HepG2 (cell line): ENCODE data around the gene TAF8. TPM values are rescaled to one million over a fixed set of nuclear protein-coding genes. Genes with fewer than 3 reads are reported as not detected.

Source experiments
- ATAC-seq: fragments of 200-7000 bp; cut with Tn5 transposase; 3 replicates; pipeline ENCODE4 v1.9.1; 2020; ENCODE audit warnings: mild to moderate bottlenecking, moderate library complexity
- BruUV-seq: library from RNA; stranded (reverse); fragments of 400-500 nt; replicated peaks from 2 replicates; lab custom pipeline; 2021; lab: Mats Ljungman, UMichigan
- CTCF ChIA-PET: fragments of 300-600 bp; formaldehyde crosslinking; extraction: SDS; loops from one replicate; lab custom pipeline; 2021; ENCODE audit warnings: low total read pairs, inconsistent platforms, low intra/inter-chr PET ratio; lab: Yijun Ruan, JAX
- POLR2A ChIA-PET: fragments of 350-600 bp; sonication (Branson Sonifier 250); formaldehyde crosslinking; loops from one replicate; lab custom pipeline; 2020; ENCODE audit warnings: antibody characterized with exemption, inconsistent platforms; lab: Yijun Ruan, JAX
- DNase-seq: peaks from one replicate; pipeline ENCODE4 v3.0.0-alpha.2; 2015; ENCODE audit warnings: low spot score
- FAIRE-seq: peaks from 3 replicates; lab custom pipeline; 2011; peaks lifted over from hg19 to GRCh38; lab: Jason Lieb, UNC
- H2AFZ ChIP-seq: one replicate; pipeline ENCODE4 v1.6.1; 2011; ENCODE audit warnings: low read length, inconsistent platforms
- H3K27ac ChIP-seq: fragments of 300-600 bp; 3 replicates; pipeline ENCODE4 v1.8.0; 2011; ENCODE audit warnings: mixed run types, mild to moderate bottlenecking, mixed read lengths, low read length, inconsistent platforms; ENCODE audit not compliant: insufficient read depth; ENCODE audit errors: extremely low read length
- H3K27me3 ChIP-seq, 2 experiments: fragments of 200-600 bp in 1 of 2; 2 replicates in 1 of 2; 3 replicates in 1 of 2; pipeline versions ENCODE4 v1.6.0 to v1.8.0; 2011; ENCODE audit warnings: low read length in 2 of 2, mild to moderate bottlenecking in 2 of 2, moderate library complexity in 2 of 2, inconsistent platforms in 1 of 2; ENCODE audit not compliant: insufficient read depth in 2 of 2, control insufficient read depth in 1 of 2
- H3K36me3 ChIP-seq, 2 experiments: fragments of 200-600 bp in 1 of 2; replicated peaks in 1 of 2; 2 replicates in 1 of 2; 3 replicates in 1 of 2; pipeline versions ENCODE4 v1.5.1 to v1.8.0; 2011; ENCODE audit warnings: low read length in 2 of 2, inconsistent platforms in 1 of 2; ENCODE audit not compliant: insufficient read depth in 2 of 2, control insufficient read depth in 1 of 2
- H3K4me1 ChIP-seq: 2 replicates; pipeline ENCODE4 v1.5.1; 2012; ENCODE audit warnings: low read length, inconsistent platforms; ENCODE audit not compliant: insufficient read depth
- H3K4me2 ChIP-seq: 2 replicates; pipeline ENCODE4 v1.6.0; 2011; ENCODE audit warnings: low read depth, low read length, inconsistent platforms
- H3K4me3 ChIP-seq, 3 experiments: fragments of 200-600 bp in 1 of 3; sonication (generic), shearing (Covaris generic) in 1 of 3; replicated peaks in 1 of 3; 2 replicates each; pipeline ENCODE4 v1.5.1; 2011 to 2016; ENCODE audit warnings: low read length in 3 of 3, inconsistent platforms in 2 of 3, low read depth in 2 of 3, mild to moderate bottlenecking in 2 of 3, control low read depth in 1 of 3, mixed read lengths in 1 of 3; ENCODE audit not compliant: insufficient read depth in 1 of 3
- H3K79me2 ChIP-seq: one replicate; pipeline ENCODE4 v1.6.1; 2011; ENCODE audit warnings: low read length, inconsistent platforms; ENCODE audit not compliant: insufficient read depth
- H3K9ac ChIP-seq: 2 replicates; pipeline ENCODE4 v1.6.0; 2011; ENCODE audit warnings: mild to moderate bottlenecking, low read depth, low read length, inconsistent platforms; ENCODE audit not compliant: insufficient read depth
- H3K9me3 ChIP-seq: 2 replicates; pipeline ENCODE4 v1.5.1; 2012; ENCODE audit warnings: mild to moderate bottlenecking, low read length
- H4K20me1 ChIP-seq: 2 replicates; pipeline ENCODE4 v1.6.0; 2011; ENCODE audit warnings: inconsistent platforms, mild to moderate bottlenecking, low read length, moderate library complexity; ENCODE audit not compliant: insufficient read depth
- GMEB1 ChIP-seq: sonication (generic); formaldehyde crosslinking; IDR thresholded peaks from 2 replicates; pipeline ENCODE4 v1.5.1; 2020; ENCODE audit warnings: missing genetic modification reagents, mild to moderate bottlenecking, borderline replicate concordance
- RXRA ChIP-seq: sonication (generic); formaldehyde crosslinking; IDR thresholded peaks from 2 replicates; pipeline ENCODE4 v1.5.1; 2020; ENCODE audit warnings: missing genetic modification reagents
- TEAD3 ChIP-seq: optimal IDR thresholded peaks from 2 replicates; pipeline ENCODE3; 2016; ENCODE audit warnings: borderline replicate concordance
- ZFP37 ChIP-seq: sonication (generic); formaldehyde crosslinking; IDR thresholded peaks from 2 replicates; pipeline ENCODE4 v1.4.0; 2020; ENCODE audit warnings: missing genetic modification reagents, borderline replicate concordance
- ZNF24 ChIP-seq: fragments of 450-650 bp; IDR thresholded peaks from 2 replicates; pipeline ENCODE4 v1.6.1; 2017; ENCODE audit warnings: antibody characterized with exemption, mild to moderate bottlenecking
- WGBS: methylation state at CpG from one replicate; pipeline ENCODE4 v1.1.6; 2017; ENCODE audit warnings: low lambda C conversion rate; 5-methylcytosine and 5-hydroxymethylcytosine counted together
- in situ Hi-C: cut with HindIII; loops from 2 replicates; pipeline ENCODE4 v1.10.0; 2017; ENCODE audit warnings: low pct_unique_long_range_greater_than_20kb; ENCODE audit not compliant: extremely low pct_ligation_motif_present
- intact Hi-C: fragments of 100-400 bp; cut with micrococcal nuclease; formaldehyde crosslinking; loops from one replicate; pipeline ENCODE4 v1.10.0; 2022; ENCODE audit not compliant: unreplicated experiment
- polyA plus RNA-seq, 8 experiments: library from polyadenylated mRNA; depleted of rRNA in 3 of 8; stranded (reverse) in 7 of 8; unstranded in 1 of 8; fragments of >200 nt; fragmentation: Illumina TruSeq in 4 of 8; extraction: Trizol in 4 of 8; gene quantifications; 2 replicates each; pipeline versions ENCODE4 v1.2.1 to v1.2.3, GENCODE V29; 2011 to 2016; ENCODE audit warnings: low read depth in 4 of 8, missing spikeins in 1 of 8, mixed read lengths in 1 of 8; ENCODE audit not compliant: insufficient read depth in 1 of 8
- total RNA-seq, 5 experiments: library from RNA; depleted of rRNA; stranded (reverse); fragments of >200 nt; fragmentation: Illumina TruSeq; extraction: Trizol; gene quantifications; 2 replicates each; pipeline ENCODE4 v1.2.3, GENCODE V29; 2016; ENCODE audit warnings: low read depth in 1 of 5

The TAF8 gene
- total and polyA plus RNA-seq, 2 of the 13 experiments (the other 11 are each of a cell fraction or from before 2014, with no cell fraction given), result 25.2 to 25.8 TPM

GRCh38 chr6:42010185-42010891 lies 40.0 kb upstream of the TAF8 start:
- H4K20me1 ChIP-seq, result no peaks in the 10 kb centered on the region
- no peaks in the 10 kb centered on the region for H3K9me3 ChIP-seq
- CTCF ChIA-PET, result no interaction called here
- ATAC-seq (peak; percentile 58), DNase-seq (no peak), FAIRE-seq (no peak)
- 33% methylated on average over 7 of the region's 11 CpGs for WGBS
- no peak overlapping the region for H2AFZ ChIP-seq
- peaks cover 15% of the 10 kb centered on the region for H3K4me1 ChIP-seq
- POLR2A ChIA-PET, result no interaction called here
- no peak overlapping the region for H3K4me3 ChIP-seq
- H3K27ac ChIP-seq, result no peak overlapping the region
- no peaks in the 10 kb centered on the region for H3K36me3 ChIP-seq
- intact Hi-C loops (no loop called here), in situ Hi-C loops (no loop called here)
- no peaks in the 10 kb centered on the region for H3K79me2 ChIP-seq
- no peak overlapping the region for H3K4me2 ChIP-seq
- TF ChIP-seq GMEB1 (CRISPR knock-in tag) (no peak), RXRA (CRISPR knock-in tag) (0 out of 2 replicates have a peak, but pooled peaks have one; percentile 21)
- H3K9ac ChIP-seq, result no peak overlapping the region
- H3K27me3 ChIP-seq, result no peaks in the 10 kb centered on the region
- no TSS peak for BruUV-seq

- Histone ChIP-seq H3K27me3 (no peaks in the 10 kb centered on the region), H3K79me2 (no peaks in the 10 kb centered on the region), H3K9me3 (no peaks in the 10 kb centered on the region), H4K20me1 (no peaks in the 10 kb centered on the region), H3K4me3 (no peak overlapping the region), H3K36me3 (no peaks in the 10 kb centered on the region), H2AFZ (no peak overlapping the region), H3K27ac (no peak overlapping the region), H3K9ac (no peak overlapping the region), H3K4me1 (peaks cover 15% of the 10 kb centered on the region), H3K4me2 (no peak overlapping the region)
- TF ChIP-seq TEAD3 (CRISPR knock-in tag), result no peak
- no peak for TF ChIP-seq ZFP37 (CRISPR knock-in tag)
- TF ChIP-seq ZNF24, result peak; percentile 86
- DNase-seq (no peak), FAIRE-seq (no peak), ATAC-seq (no peak)
- intact Hi-C loops, result no loop called here
- WGBS, result 11% methylated on average over 1 of the region's 1 CpG
- in situ Hi-C loops, result no loop called here
- ChIA-PET POLR2A (no interaction called here), CTCF (no interaction called here)
- no TSS peak for BruUV-seq
Observed at GRCh38 chr6:42010909-42011308, 39.4 kb upstream of the TAF8 start.
